T-cell (primary cell): ENCODE results near the gene MCF2L. TPM values are rescaled to one million over a fixed set of nuclear protein-coding genes. Genes with fewer than 3 reads are reported as not detected.

Experiments used
- ATAC-seq, 4 experiments: fragments of 200-7000 bp in 3 of 4; fragments of 150-1000 bp in 1 of 4; cut with Tn5 transposase; replicated peaks in 1 of 4; 1 replicate in 3 of 4; 2 replicates in 1 of 4; pipeline ENCODE4 v1.10.0; 2021; ENCODE audit warnings: moderate library complexity in 3 of 4, mild to moderate bottlenecking in 2 of 4, moderate number of reproducible peaks in 1 of 4
- CTCF ChIA-PET, 2 donors: fragments of 300-600 bp; sonication (Branson Sonifier 250); formaldehyde crosslinking; loops; one replicate each; lab custom pipeline; 2022; ENCODE audit warnings: antibody characterized with exemption in 2 of 2; lab: Charles Lee
- POLR2A ChIA-PET, 2 donors: fragments of 300-600 bp; sonication (Branson Sonifier 250); formaldehyde crosslinking; loops; one replicate each; lab custom pipeline; 2022; ENCODE audit warnings: antibody characterized with exemption in 2 of 2; lab: Charles Lee
- DNase-seq, 35 experiments: peaks; one replicate each; pipeline versions ENCODE4 v3.0.0 to v3.0.0-alpha.2; 2013 to 2023
- H3K27ac ChIP-seq: one replicate; pipeline ENCODE4 v1.5.1; 2013; ENCODE audit warnings: low read length
- H3K27me3 ChIP-seq, 2 experiments: replicated peaks in 1 of 2; 1 replicate in 1 of 2; 2 replicates in 1 of 2; pipeline versions ENCODE4 v1.6.1 to v1.7.0; 2013; ENCODE audit warnings: low read length in 1 of 2, mixed read lengths in 1 of 2; ENCODE audit not compliant: control insufficient read depth in 2 of 2, insufficient read depth in 2 of 2; ENCODE audit errors: extremely low read depth in 1 of 2
- H3K36me3 ChIP-seq, 2 donors: 1 replicate in 1 of 2; 2 replicates in 1 of 2; pipeline versions ENCODE4 v1.6.1 to v1.7.0; 2013; ENCODE audit warnings: low read length in 1 of 2; ENCODE audit not compliant: control insufficient read depth in 2 of 2, insufficient read depth in 1 of 2; ENCODE audit errors: extremely low read depth in 1 of 2
- H3K4me1 ChIP-seq, 2 experiments: 1 replicate in 1 of 2; 2 replicates in 1 of 2; pipeline versions ENCODE4 v1.6.1 to v1.7.0; 2013; ENCODE audit warnings: low read length in 2 of 2, mixed read lengths in 1 of 2; ENCODE audit not compliant: insufficient read depth in 2 of 2, control insufficient read depth in 1 of 2; ENCODE audit errors: extremely low read depth in 1 of 2
- H3K4me3 ChIP-seq, 2 donors: 1 replicate in 1 of 2; 2 replicates in 1 of 2; pipeline versions ENCODE4 v1.5.1 to v1.7.0; 2013; ENCODE audit warnings: mild to moderate bottlenecking in 2 of 2, low read length in 1 of 2, moderate library complexity in 1 of 2; ENCODE audit not compliant: control insufficient read depth in 1 of 2; ENCODE audit errors: extremely low read depth in 1 of 2
- H3K9me3 ChIP-seq: 2 replicates; pipeline ENCODE4 v1.7.0; 2013
- H3K27ac Mint-ChIP-seq, 2 donors: one replicate each; pipeline ENCODE4 v1.8.0; 2020 to 2021; ENCODE audit warnings: mild to moderate bottlenecking in 2 of 2, mixed read lengths in 2 of 2
- H3K27me3 Mint-ChIP-seq, 2 donors: one replicate each; pipeline ENCODE4 v1.8.0; 2021 to 2022; ENCODE audit warnings: mixed read lengths in 2 of 2
- H3K36me3 Mint-ChIP-seq: one replicate; pipeline ENCODE4 v1.8.0; 2021; ENCODE audit warnings: mixed read lengths
- H3K4me1 Mint-ChIP-seq, 3 donors: one replicate each; pipeline ENCODE4 v1.8.0; 2020 to 2022; ENCODE audit warnings: mixed read lengths in 3 of 3, mild to moderate bottlenecking in 1 of 3
- H3K4me3 Mint-ChIP-seq, 3 donors: one replicate each; pipeline ENCODE4 v1.8.0; 2020 to 2022; ENCODE audit warnings: mild to moderate bottlenecking in 3 of 3, mixed read lengths in 3 of 3, moderate library complexity in 3 of 3
- H3K9me3 Mint-ChIP-seq, 3 donors: one replicate each; pipeline ENCODE4 v1.8.0; 2020 to 2022; ENCODE audit warnings: mixed read lengths in 3 of 3
- WGBS: methylation state at CpG from one replicate; pipeline ENCODE4 v1.1.5; 2013; ENCODE audit warnings: missing lambda C conversion rate; ENCODE audit not compliant: insufficient coverage; 5-methylcytosine and 5-hydroxymethylcytosine counted together
- total RNA-seq, 35 experiments: library from RNA in 6 of 35; stranded (reverse) in 6 of 35; fragments of 120-200 nt in 1 of 35; gene quantifications; one replicate each; pipeline versions ENCODE4 v1.2.1 to v1.2.4 and lab custom pipeline; 2013 to 2026

The MCF2L gene
- total RNA-seq, 5 donors from 2014 or later (not counting 1 experiment from before 2014, with no cell fraction given) = 18.2 to 30.0 (median 24.7) TPM

DNA sequence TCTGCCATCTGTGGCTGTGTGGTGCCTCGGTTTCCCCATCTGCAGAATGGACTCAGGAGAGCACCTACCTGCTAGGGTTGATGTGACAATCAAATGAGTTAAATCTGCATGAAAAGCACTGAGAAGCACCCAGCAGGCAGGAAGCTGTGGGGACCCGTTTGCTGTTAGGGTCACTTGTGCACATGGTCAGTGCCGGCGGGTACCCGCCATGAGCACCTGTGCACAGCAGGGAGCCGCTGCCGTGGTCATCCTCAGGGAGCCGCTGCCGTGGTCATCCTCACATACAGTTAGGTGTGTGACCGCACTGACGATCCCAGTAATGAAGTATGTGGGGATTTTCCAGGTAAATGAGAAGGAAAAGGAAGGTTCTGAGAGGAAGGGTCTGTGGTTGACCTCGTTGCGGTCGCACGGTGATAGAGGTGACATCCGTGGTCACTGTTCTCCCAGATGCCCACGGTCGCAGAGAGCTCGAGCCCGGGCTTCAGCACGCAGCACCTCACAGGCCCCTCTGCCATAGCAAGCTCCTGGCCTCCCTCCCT is 6.5 kb downstream of the MCF2L start:
- Mint-ChIP-seq H3K9me3 (no peaks in the 10 kb centered on the region), H3K27me3 (no peaks in the 10 kb centered on the region), H3K27ac (no peak overlapping the region), H3K4me3 (no peak overlapping the region), H3K36me3 (peaks cover 16% of the 10 kb centered on the region), H3K4me1 (peaks cover 12 to 16% (median 13%) of the 10 kb centered on the region in 3 donors)
- CTCF ChIA-PET = no interaction called here
- ATAC-seq (no peak), DNase-seq (no peak)
- peaks cover 0 to 2% of the 10 kb centered on the region in 2 donors for H3K36me3 ChIP-seq
- POLR2A ChIA-PET = no interaction called here
- H3K4me1 ChIP-seq = peaks cover 0 to 2% of the 10 kb centered on the region in 2 experiments
- H3K27me3 ChIP-seq = peaks cover 0 to 9% of the 10 kb centered on the region in 2 experiments
- no peak overlapping the region for H3K27ac ChIP-seq
- H3K9me3 ChIP-seq = no peaks in the 10 kb centered on the region
- H3K4me3 ChIP-seq = no peak overlapping the region
- WGBS = 87% methylated on average over 21 of the region's 21 CpGs

DNA sequence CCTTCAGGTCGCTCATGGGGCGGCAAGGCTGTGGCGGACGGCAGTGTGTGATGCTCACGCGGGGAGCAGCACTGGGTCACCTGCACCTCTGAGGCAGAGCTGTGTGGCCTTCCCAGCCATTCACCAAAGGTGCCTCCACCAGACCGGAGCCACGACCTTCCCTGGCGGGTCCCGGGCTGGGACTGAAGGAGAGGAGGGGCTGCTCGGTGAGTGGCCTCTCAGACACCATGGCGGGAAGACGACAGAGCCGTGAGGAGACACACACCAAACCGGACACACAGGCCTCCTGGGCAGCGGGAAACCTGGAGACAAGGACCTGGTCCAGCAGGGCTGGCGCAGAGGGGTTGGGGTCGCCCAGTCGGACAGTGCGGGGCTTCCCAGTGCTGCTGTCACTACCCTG is 7.5 kb downstream of the MCF2L start:
- H3K4me1 ChIP-seq = no peaks in the 10 kb centered on the region
- DNase-seq (no peak), ATAC-seq (no peak)
- ChIA-PET POLR2A (no interaction called here), CTCF (no interaction called here)
- H3K4me3 Mint-ChIP-seq = no peak overlapping the region
- no peak overlapping the region for H3K27ac Mint-ChIP-seq
- no peak overlapping the region for H3K4me3 ChIP-seq
- WGBS = 91% methylated on average over 14 of the region's 20 CpGs
- H3K27me3 ChIP-seq = peaks cover 0 to 9% of the 10 kb centered on the region in 2 experiments
- peaks cover 4 to 12% (median 10%) of the 10 kb centered on the region in 3 donors for H3K4me1 Mint-ChIP-seq
- no peaks in the 10 kb centered on the region for H3K9me3 ChIP-seq
- H3K36me3 Mint-ChIP-seq = peaks cover 16% of the 10 kb centered on the region
- no peaks in the 10 kb centered on the region for H3K27me3 Mint-ChIP-seq
- peaks cover 0 to 2% of the 10 kb centered on the region in 2 donors for H3K36me3 ChIP-seq
- no peaks in the 10 kb centered on the region for H3K9me3 Mint-ChIP-seq
- no peak overlapping the region for H3K27ac ChIP-seq

GRCh38 chr13:112977091-112977490 is 8.1 kb downstream of the MCF2L start:
- H3K4me3 Mint-ChIP-seq = no peak overlapping the region
- WGBS = 89% methylated on average over 6 of the region's 11 CpGs
- CTCF ChIA-PET = interaction anchor here in 1 of 2 donors (0.6 kb wide), 1 partner anchor 34 kb away, joined by 3 read pairs; no protein-coding TSS in a partner anchor
- H3K9me3 ChIP-seq = no peaks in the 10 kb centered on the region
- POLR2A ChIA-PET = no interaction called here
- H3K27me3 ChIP-seq = peaks cover 0 to 9% of the 10 kb centered on the region in 2 experiments
- no peak overlapping the region for H3K4me3 ChIP-seq
- no peak for ATAC-seq
- DNase-seq = no peak
- no peaks in the 10 kb centered on the region for H3K9me3 Mint-ChIP-seq
- H3K27ac Mint-ChIP-seq = no peak overlapping the region
- H3K4me1 Mint-ChIP-seq = peaks cover 0 to 7% (median 4%) of the 10 kb centered on the region in 3 donors
- H3K27ac ChIP-seq = no peak overlapping the region
- peaks cover 16% of the 10 kb centered on the region for H3K36me3 Mint-ChIP-seq
- H3K4me1 ChIP-seq = no peaks in the 10 kb centered on the region
- H3K27me3 Mint-ChIP-seq = no peaks in the 10 kb centered on the region
- H3K36me3 ChIP-seq = peaks cover 0 to 2% of the 10 kb centered on the region in 2 donors

GRCh38 chr13:112977525-112977924 is 8.5 kb downstream of the MCF2L start:
- Mint-ChIP-seq H3K4me3 (no peak overlapping the region), H3K27ac (no peak overlapping the region), H3K27me3 (no peaks in the 10 kb centered on the region), H3K4me1 (peaks cover 0 to 3% (median 2%) of the 10 kb centered on the region in 3 donors), H3K9me3 (no peaks in the 10 kb centered on the region), H3K36me3 (peaks cover 16% of the 10 kb centered on the region)
- no peaks in the 10 kb centered on the region for H3K4me1 ChIP-seq
- CTCF ChIA-PET = interaction anchor here in 1 of 2 donors (0.6 kb wide), 1 partner anchor 35 kb away, joined by 3 read pairs; no protein-coding TSS in a partner anchor
- H3K27me3 ChIP-seq = peaks cover 0 to 9% of the 10 kb centered on the region in 2 experiments
- no peak for DNase-seq
- 100% methylated on average over 5 of the region's 10 CpGs for WGBS
- POLR2A ChIA-PET = no interaction called here
- no peak overlapping the region for H3K27ac ChIP-seq
- no peak overlapping the region for H3K4me3 ChIP-seq
- no peak for ATAC-seq
- H3K9me3 ChIP-seq = no peaks in the 10 kb centered on the region
- H3K36me3 ChIP-seq = peaks cover 0 to 2% of the 10 kb centered on the region in 2 donors

- CTCF ChIA-PET = no interaction called here
- 74% methylated on average over 15 of the region's 25 CpGs for WGBS
- ATAC-seq (no peak), DNase-seq (no peak)
- H3K4me1 ChIP-seq = no peaks in the 10 kb centered on the region
- H3K27me3 ChIP-seq = peaks cover 0 to 9% of the 10 kb centered on the region in 2 experiments
- peaks cover 15% of the 10 kb centered on the region for H3K36me3 Mint-ChIP-seq
- H3K27me3 Mint-ChIP-seq = no peaks in the 10 kb centered on the region
- no peak overlapping the region for H3K27ac Mint-ChIP-seq
- peaks cover 0 to 6% (median 3%) of the 10 kb centered on the region in 3 donors for H3K4me1 Mint-ChIP-seq
- POLR2A ChIA-PET = no interaction called here
- H3K27ac ChIP-seq = no peak overlapping the region
- H3K4me3 ChIP-seq = no peak overlapping the region
- no peak overlapping the region for H3K4me3 Mint-ChIP-seq
- H3K36me3 ChIP-seq = peaks cover 0 to 2% of the 10 kb centered on the region in 2 donors
- no peaks in the 10 kb centered on the region for H3K9me3 ChIP-seq
- no peaks in the 10 kb centered on the region for H3K9me3 Mint-ChIP-seq
Measured at GRCh38 chr13:112978561-112979405, 9.8 kb downstream of the MCF2L start.

GRCh38 chr13:112979406-112979902 is 10.4 kb downstream of the MCF2L start:
- Histone ChIP-seq H3K4me1 (no peaks in the 10 kb centered on the region), H3K27me3 (peaks cover 0 to 9% of the 10 kb centered on the region in 2 experiments), H3K27ac (no peak overlapping the region), H3K4me3 (no peak overlapping the region), H3K9me3 (no peaks in the 10 kb centered on the region), H3K36me3 (no peaks in the 10 kb centered on the region)
- ATAC-seq (no peak), DNase-seq (no peak)
- Mint-ChIP-seq H3K9me3 (no peaks in the 10 kb centered on the region), H3K4me3 (no peak overlapping the region), H3K27ac (no peak overlapping the region), H3K4me1 (peaks cover 2 to 6% (median 5%) of the 10 kb centered on the region in 3 donors), H3K27me3 (no peaks in the 10 kb centered on the region), H3K36me3 (peaks cover 12% of the 10 kb centered on the region)
- ChIA-PET POLR2A (no interaction called here), CTCF (no interaction called here)
- 89% methylated on average over 22 of the region's 24 CpGs for WGBS
